ENCODE measurements around the gene SPDEF.

The SPDEF gene

DNA sequence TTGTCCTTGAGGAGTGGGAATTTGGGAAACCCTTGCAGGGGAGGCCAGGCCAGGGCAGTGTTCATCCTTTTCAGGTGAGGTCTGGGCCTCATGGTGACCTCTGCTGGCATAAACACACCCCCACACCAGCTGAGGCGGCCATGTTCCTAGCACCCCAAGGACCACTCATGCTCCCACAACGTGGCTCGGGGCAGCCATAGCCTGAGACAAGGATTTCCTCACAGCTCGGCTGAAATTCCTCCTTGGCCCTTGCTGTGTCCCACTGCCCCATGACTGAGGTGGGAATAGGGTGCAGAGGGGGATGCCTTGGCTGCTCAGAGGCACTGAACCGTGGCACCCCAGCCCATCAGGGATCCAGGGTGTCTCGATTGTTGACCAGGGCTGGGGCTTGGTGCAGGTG, 27.3 kb upstream of the SPDEF start:
- DNase-seq, result no peak

DNA sequence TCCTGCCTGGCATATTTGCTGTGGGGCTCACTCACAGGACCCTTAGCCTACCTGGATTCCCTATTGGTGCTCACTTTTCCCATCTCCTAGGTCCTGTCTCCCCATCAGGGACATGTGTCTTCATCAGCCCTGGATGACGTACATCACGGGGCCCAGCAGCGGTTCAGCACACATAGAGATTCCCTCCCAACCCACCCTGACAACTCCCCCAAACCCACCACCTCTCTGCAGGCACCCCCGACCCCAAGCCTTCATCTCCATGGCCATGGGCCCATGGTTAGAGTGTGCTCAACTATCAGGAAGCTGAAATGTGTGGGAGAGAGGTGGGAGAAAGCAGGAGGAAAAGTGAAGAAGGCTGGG, 25.4 kb upstream of the SPDEF start:
- no peak for DNase-seq

DNA sequence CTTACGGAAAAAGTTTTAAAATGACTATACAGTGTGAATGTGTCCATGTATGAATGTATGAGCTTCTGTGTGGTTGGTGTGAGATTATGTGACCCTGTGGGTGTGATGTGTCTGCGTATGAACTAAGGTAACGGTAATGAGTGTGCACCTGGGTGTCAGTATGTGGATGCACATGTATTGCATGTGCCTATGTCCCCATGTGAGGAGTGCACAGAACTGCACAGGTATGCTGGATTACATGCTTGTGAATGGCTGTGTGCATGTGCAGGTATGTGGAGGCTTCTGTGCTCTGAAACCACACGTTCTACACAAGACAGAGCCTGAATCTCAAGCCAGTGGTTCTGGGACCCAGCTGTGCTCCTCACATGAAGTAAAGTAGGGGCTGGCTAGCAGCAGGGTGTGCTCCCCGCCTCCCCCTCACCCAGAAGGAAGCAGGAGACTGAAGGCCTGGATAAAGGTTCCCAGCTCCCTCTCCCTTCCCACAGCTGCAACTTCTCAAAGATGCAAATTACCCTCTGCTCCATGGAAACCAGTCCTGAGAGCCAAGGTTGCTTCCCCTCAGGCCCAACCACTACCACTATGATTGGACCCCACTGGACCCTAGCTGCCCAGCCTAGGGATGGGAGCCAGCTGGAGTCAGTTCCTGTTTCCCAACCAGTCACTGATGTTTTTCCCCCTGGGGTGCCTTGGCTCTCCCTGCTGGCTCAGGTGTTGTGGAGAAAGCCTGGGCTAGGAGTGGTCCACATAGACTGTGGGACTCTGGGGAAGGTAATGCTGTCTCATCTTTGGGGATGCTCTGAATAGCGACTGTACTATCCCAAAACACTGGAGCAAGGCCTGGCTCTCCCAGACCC, 24.8 kb upstream of the SPDEF start:
- DNase-seq, result no peak

DNA sequence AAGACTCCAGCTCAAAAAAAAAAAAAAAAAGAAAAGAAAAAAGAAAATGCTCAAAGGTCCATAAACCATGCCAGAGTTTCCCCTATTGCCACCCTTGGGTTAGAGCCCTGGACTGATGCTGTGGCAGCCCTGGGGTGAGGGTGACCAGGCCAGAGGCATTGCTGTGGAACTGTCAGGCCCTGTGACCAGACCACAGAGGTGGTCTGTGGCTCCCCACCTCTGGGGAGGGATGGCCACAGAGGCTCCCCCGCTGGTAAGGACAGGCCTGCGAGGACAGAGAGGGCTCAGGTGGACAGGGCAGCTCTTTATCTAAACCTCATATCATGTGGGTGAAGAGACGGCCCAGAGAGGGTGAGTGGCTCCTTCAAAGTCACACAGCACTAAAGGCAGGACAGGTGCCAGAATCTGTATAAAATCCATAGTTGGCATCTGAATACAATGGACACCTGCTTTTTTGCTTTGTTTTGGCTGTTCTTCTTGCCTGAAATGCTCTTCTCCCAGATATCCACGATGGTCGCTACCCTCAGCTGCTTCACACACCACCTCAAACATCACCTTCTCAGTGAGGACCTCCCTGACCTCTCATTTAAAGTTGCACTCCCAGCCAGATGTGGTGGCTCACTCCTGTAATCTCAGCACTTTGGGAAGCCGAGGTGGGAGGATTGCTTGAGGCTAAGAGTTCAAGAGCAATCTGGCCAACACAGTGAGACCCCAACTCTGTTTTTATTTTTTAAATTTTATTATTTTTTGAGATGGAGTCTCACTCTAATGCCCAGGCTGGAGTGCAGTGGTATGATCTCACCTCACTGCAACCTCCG, 22.5 kb upstream of the SPDEF start:
- no peak for DNase-seq

DNA sequence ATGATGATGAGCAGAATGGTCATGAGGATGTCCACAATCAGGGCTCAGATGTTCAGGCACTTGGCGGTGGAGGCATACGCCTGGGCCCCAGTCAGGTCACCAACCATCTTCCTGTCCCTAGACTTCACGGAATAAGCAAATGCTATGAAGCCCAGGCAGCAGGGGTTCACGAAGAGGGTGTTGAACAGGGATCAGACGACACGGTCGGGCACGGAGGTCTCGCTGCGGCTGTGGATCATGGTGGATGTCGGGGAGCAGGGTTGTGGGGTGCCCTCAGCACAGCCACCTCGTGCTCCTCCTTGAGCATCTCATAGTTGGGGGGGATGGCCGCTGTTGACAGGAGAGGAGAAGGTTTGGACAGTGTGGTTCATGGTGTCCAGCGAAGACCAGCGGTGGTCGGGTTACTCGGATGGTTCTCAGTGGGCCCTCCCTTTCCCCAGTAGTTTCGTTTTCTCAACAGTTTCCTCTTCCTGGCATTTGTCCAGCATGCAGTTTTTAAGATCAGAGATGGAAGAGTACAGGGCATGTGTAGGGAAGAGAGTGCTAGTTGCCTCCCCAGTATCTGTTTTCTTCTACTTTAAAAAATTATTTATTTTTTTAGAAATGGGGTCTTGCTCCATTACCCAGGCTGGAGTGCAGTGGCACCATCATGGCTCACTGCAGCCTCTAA, 20.3 kb upstream of the SPDEF start:
- DNase-seq, result no peak

DNA sequence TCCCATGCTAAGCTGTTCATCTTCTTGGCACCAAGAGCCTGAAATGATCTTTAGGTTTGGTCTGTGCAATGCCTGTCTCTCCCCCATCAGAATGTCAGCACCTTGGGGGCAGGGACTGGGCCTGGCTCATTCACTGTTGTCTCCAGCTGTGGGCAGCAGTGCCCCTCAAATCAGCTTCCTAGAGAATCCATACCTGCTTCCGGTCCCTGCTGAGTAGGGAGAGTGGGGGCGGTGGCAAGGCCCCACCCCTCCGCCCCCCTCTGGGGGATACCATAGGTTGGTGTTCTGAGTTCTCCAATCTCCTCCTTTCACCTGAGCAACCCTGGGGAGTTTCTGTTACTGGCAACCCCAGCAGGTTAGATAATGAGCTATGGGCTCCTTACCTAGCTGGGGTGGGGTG, 19.2 kb upstream of the SPDEF start:
- DNase-seq, result no peak

DNA sequence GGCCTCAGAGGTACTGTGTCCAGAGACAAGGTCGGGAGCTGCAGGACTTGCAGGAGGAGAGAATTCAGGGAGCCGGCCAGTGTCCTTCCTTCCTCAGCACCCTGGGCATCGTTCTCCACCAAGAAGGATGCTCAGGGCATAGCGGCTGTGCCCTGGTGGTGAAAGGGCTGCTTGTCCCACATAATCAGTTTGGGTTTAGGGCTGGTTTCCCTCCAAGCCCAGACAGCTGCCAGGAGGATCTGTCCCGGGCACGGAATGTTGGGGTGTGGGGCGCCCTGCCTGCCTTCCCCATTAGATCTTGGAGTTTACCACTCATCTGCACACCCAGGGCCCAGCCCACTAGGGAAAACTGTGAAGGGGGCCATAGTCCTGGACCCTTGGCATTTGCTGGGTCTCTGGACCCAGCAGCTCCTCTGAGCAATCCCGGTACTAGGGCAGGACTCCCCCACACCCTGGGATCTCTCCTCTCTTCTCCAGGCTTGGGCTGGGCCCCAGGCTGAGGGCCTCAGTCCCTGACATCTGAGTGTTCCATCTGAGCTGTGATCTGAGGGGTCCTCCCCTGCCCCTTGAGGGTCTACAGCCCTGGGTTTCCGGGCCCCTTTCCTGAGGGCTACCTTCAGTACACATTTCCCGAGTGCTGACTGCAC, 18.6 kb upstream of the SPDEF start:
- DNase-seq, result no peak

DNA sequence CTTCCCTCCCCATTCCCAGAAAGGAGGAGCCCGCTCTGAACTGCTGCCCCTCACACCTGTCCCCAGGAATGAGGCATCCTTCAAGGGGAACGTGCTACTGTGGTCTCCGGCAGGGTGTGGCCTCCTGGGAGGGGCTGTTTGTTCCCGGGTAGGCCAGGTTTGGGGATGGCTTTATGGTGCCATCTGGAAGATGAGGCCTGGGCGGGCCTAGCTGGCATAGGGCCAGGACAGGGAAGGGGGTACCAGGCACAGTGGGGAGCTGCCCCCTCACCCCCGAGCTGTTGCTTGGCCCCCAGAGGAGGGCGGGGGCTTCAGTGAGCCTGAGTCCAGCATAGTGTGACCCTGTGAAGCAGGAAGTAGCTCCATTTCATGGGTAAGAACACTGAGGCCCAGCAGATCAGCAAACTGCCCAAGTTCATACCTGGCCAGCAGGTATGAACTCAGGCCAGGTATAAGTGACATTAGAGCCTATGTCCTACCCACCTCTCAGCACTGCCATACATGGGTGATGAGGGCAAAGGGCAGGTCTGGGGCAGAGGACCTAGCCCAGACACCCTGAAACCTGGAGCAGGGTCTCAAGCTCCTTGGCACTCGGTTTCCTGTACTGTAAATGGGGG, 17.5 kb upstream of the SPDEF start:
- no peak for DNase-seq

DNA sequence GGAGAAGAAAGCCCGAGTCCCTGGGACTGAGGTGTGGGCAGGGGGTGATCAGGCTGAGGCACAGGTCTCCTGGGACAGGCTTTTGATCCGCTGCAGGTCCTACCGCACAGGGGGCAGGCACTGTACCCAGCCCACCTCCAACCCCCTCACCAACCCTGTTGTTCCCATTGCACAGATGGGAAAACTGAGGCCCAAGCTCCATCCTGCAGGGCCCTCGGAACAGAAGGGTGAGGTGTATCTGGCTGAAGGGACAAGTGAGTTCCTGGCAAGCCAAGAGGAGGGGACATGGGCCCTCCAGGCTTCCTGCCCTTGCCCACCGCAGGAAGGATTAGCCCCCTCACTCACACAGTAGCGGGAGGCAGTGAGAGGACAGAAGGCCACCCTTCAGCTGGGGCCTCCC, 16.5 kb upstream of the SPDEF start:
- DNase-seq, result no peak

DNA sequence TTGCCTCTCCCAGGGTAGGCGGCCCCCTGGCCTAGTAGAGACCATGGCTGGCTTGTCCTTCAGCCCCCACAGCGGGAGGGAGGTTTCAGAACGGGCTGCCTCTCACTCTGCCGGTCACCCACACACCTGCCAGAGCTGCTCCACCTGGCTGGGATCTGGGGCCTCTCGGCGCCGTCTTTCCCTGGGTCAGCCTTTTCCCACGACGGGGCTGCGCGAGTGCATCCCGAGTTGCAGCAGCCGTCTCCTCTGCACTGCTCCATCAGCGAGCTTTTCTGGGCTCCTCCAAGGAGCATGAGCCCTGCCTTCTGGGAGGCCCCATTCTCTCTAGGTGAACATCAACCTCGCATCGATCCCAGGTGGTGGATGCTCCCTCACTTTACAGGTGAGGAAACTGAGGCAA, 15.9 kb upstream of the SPDEF start:
- no peak for DNase-seq

DNA sequence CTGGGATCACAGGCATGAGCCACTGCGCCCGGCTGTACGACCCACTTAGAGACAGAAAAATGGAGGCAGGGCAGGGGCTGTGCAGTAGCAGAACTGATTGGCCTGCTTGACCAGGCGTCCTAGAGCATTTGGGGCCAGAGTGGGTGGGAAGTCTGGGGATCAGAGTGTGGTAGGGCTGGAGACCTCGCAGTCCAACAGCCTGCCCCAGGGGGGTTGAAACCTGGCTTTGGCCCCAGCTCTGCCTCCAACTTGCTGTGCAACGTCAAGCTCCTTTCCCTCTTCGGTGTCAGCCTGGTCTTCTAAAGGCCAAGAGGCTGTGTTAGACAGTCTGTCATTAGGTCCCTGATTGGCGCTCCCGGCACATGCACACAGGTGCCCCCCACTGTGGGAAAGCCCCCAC, 15.3 kb upstream of the SPDEF start:
- DNase-seq, result no peak

DNA sequence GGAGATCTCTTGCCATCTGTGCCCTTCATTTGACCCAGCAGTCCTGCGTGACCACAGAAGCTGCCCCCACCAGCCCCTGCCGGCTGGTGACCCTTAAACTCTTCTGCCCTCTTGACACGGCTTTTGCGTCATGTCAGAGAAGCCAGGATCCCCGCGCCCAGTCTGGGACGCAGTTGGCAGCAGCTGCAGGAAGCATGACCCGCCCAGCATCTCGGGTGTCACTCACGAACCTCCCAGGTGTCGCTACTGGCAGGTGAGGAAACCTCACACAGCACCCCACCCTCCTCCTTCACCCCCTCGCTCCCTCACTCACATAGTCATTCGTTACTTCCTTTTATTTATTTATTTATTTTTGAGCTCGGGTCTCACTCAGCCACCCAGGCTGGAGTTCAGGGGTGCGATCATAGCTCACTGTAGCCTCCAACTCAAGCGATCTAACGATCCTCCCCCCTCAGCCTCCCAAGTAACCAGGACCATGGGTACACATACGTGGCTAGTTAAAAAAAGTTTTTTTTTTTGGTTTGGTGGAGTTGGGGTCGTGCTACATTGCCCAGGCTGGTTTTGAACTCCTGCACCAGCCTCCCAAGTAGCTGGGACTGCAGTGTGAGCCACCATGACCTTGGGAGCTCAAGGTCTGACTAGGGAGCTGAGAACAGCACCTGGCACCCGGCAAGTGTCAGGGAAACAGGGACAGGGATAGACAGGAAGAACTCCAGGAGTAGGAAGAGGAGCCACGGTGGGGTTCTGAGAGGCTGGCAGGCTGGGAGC, 14.1 kb upstream of the SPDEF start:
- DNase-seq, result no peak

DNA sequence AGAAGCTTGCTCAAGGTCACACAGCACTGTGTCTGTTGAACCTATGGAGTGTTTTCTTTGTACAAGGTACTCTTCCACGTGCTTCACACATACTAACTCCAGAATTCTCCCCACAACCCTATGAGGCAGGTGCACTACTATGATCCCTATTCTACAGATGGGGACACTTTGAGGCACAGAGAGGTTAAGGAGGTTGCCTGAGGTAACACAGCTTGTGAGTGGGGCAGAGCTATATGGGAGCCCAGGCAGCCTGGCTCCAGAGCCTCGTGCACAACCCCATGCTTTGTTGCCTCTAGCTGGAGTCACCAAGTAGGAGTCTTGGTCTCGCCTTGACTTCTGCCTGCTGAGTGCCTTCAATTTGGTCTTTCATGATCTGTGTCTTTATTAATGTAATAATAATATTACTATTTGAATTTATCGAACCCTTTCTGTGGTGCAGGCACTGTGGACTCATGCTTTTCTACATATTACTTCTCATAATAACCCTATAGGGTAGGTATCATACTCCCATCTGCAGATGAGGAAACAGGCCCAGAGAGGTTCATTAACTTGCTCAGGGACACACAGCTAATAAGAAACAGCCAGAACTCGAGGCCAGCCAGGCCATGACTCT, 13.3 kb upstream of the SPDEF start:
- DNase-seq, result no peak

DNA sequence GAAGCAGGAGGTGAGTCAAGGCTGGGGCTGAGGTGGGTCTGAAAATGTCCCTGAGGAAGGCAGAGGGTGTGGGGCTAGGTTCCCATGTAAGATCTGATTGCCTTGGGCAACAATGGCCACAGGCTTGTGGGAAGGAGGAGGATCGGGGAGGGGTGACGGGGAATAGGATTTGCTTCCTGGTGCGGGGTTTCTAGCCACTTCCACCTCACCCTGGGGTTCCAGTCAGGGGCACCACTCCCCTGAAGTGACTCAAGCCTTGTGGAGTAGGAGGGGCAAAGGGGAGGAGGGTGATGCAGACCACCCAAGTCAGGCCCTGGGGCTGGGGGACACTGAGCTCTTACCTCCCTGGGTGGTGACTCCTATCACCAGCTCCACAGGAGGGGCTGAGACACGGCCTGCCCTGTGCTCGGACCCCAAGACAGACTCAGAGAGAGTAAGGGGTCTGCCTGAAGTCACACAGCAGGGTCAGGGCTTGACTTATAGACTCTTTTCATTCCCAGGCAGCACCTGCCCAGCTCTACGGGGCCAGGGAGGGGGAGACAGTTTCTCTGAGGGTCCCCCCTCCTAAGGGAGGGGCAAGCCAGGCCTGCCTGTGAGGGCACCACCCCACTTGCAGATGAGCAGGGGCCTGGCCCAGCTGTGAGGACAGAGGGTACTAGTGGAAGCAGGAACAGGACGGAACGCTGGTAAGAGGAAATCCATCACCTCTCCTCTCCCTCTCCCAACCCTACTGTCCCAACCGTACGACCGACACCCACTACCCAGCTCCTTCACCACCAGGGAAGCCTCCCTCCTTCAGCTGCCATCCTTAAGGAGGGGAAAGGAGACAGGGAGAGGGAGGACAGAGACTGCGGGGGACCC, 12.4 kb upstream of the SPDEF start:
- DNase-seq, result no peak

DNA sequence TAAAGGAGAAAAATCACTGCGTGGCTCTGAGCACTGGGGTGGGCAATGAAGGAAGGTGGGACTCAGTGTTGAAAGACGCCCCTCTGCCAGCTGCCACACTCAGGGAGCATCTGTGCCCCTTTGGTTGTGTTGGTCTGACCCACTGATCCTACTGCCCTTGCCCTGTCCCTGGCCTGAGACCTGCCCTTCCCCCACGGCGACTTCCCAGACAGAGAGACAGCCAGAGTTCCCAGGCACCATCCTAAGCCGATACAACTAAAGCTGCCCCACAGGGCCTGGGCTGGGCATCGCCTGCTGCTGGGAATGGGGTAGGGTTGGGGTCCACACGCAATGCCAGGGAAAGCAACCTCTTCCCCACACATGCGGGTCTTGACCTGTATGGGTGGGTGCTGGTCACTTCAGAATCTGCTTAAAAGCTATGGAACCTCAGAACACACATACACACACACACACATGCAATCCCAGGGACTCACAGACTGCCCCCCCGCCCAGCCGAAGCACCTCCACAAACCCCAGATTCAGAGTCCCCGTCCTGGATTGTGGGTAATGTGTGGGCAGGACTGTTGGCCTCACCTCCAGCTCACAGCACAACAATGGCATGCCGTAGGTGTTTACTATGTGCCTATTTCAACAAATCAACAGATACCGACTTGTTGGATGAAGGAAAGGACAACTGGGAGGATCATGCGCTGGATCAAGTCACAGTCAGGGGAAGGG, 10.9 kb upstream of the SPDEF start:
- DNase-seq, result no peak

DNA sequence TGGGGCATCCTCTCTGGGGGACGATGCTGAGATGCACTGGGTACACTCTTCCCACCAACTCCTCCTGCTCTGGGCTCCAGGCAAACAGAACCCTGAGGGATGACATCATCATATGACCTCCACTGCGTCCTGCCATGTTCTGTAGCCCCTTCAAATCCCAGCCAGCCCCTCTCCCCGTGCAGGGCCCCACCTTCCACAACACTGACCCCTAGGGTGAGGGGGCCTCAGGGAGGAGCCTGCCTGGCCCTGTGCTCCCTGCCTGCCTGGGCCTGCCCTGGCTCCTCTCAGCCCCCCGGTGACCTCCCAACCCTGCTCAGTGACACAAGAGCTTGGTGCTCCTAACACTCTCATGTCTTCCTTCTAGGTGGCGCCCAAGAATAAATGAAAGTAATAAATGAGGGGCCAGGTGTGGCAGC, 9.6 kb upstream of the SPDEF start:
- no peak for DNase-seq

DNA sequence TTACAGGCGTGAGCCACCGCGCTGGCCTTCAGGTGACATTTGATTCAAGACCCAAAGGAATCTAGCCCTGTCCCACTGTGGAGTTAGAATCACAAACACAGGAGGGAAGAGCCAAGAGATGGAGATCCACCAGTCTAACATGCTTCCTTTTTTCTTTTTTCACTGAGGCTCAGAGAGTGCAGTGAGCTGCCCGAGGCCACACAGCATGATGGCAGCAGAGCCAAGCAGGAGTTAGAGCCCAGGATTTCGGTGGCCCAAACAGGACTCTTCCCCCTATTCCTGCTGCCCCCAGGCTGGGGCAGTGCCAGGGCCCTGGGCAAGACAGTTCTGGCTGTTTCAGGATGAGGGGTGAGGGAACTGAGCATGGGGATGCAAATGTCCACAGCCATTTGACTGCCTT, 8.1 kb upstream of the SPDEF start:
- no peak for DNase-seq

DNA sequence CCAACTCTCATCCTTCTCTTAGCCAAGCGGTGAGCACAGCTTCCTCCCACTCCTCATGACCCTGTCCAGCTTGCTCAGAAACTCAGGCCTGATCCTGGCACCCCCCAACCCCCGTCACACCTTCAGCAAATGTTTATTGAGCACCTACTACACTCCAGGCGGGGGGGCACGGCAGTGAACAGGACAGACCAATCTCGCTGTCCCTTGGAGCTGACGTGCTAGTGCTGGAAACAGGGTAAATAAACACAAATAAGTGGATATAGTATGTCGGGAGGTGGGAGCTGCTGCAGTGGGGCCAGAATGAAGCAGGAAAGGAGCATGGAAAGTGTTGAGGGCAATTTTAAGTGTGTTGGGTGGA, 7.4 kb upstream of the SPDEF start:
- DNase-seq, result no peak

DNA sequence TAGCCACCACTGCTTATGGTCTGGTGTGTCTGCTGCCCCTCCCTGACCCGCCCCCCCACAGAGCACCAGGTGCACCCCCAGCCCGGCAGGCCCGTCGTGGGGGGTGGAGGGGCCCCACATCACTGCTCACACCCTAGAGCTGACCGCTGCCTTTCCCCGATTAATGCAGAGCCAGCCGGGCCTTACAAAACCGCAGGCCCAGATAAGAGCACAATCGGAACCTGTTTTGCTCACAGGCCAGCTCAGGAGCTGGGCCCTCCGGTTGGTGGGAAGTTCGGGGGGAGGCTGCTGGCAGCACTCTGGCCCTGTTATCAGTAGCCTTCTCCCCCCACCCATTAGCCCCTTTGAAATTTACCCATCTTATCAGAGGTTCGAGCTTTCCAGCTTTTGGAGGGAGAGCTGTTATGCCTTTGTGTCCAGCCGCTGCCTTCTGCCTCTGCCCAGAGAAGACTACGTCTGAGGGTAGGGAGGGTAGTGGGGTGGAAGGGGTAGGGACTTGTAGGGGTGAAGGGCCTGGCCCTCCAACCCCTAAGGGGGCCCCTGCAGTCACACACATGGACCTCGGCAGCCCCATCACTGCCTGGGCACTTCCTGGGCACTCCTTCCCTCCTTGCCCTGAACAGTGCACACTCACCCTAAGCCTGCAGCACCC, 6.9 kb upstream of the SPDEF start:
- DNase-seq, result no peak

DNA sequence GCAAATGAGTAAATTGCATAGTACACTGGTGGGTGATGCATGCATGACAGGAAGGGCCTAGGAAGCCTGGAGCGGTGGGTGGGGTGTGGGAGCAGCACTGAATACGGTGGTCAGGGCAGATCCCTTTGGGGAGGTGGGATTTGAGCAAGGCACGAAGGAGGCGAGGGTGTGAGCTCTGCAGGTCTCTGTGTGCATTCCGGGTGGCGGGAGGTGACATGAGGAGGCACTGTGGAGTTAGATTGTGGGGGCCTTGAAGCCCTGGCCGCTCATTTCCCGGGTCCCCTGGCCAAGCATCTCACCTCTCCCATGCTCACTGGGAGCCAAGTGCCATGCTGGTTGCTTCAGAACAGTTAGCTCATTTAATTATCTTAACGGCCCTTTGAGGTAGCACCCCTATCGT, 6.2 kb upstream of the SPDEF start:
- DNase-seq, result no peak

Data from amniotic stem cell (primary cell).